HL-60/S4 (cell line): Measurements from ENCODE around the gene TSHZ3.

Source experiments
- in situ Hi-C: fragments of 300-500 bp; cut with MboI; formaldehyde crosslinking; loops from 2 replicates; pipeline ENCODE4 v1.14.3; 2022; ENCODE audit warnings: low sequenced_read_pairs

Gene TSHZ3

GRCh38 chr19:31314849-31315629, 34.2 kb downstream of the TSHZ3 start:
- in situ Hi-C loops, result no loop called here

GRCh38 chr19:31314156-31314555, 35.1 kb downstream of the TSHZ3 start:
- in situ Hi-C loops, result no loop called here

GRCh38 chr19:31313291-31314030, 35.8 kb downstream of the TSHZ3 start:
- in situ Hi-C loops, result no loop called here

- in situ Hi-C loops, result no loop called here
Measured at GRCh38 chr19:31312677-31313244, 36.5 kb downstream of the TSHZ3 start.

GRCh38 chr19:31312009-31312676, 37.1 kb downstream of the TSHZ3 start:
- in situ Hi-C loops, result no loop called here

GRCh38 chr19:31310432-31311133, 38.7 kb downstream of the TSHZ3 start:
- in situ Hi-C loops, result no loop called here

- in situ Hi-C loops, result no loop called here
Measured at GRCh38 chr19:31308781-31309180, 40.5 kb downstream of the TSHZ3 start.

GRCh38 chr19:31307071-31307669, 42.1 kb downstream of the TSHZ3 start:
- in situ Hi-C loops, result no loop called here

GRCh38 chr19:31306006-31306753, 43.1 kb downstream of the TSHZ3 start:
- in situ Hi-C loops, result no loop called here

- in situ Hi-C loops, result no loop called here
Measured at GRCh38 chr19:31304831-31305312, 44.4 kb downstream of the TSHZ3 start.

GRCh38 chr19:31303262-31303815, 45.9 kb downstream of the TSHZ3 start:
- in situ Hi-C loops, result no loop called here

- in situ Hi-C loops, result no loop called here
Measured at GRCh38 chr19:31301306-31301980, 47.8 kb downstream of the TSHZ3 start.

- in situ Hi-C loops, result no loop called here
Measured at GRCh38 chr19:31300422-31300821, 48.8 kb downstream of the TSHZ3 start.

GRCh38 chr19:31299665-31300064, 49.6 kb downstream of the TSHZ3 start:
- in situ Hi-C loops, result no loop called here

- in situ Hi-C loops, result no loop called here
Measured at GRCh38 chr19:31297991-31298390, 51.2 kb downstream of the TSHZ3 start.

- in situ Hi-C loops, result no loop called here
Measured at GRCh38 chr19:31296741-31297390, 52.4 kb downstream of the TSHZ3 start.

GRCh38 chr19:31294189-31294588, 55.0 kb downstream of the TSHZ3 start:
- in situ Hi-C loops, result no loop called here

- in situ Hi-C loops, result no loop called here
Measured at GRCh38 chr19:31292639-31293185, 56.5 kb downstream of the TSHZ3 start.
